ENCODE data around the gene FGD4.

FGD4 gene

GRCh38 chr12:32535288-32535999 lies 136.1 kb downstream of the FGD4 start:
- POLR2A ChIA-PET = no interaction called here
- TF ChIP-seq PKNOX1 (IDR thresholded peaks at IDR 0.05) (no peak), HDGF (IDR thresholded peaks at IDR 0.05; ENCODE audit: borderline replicate concordance) (no peak), FOXM1 (IDR thresholded peaks at IDR 0.05; ENCODE audit: borderline replicate concordance) (no peak), BHLHE40 (IDR thresholded peaks at IDR 0.05; ENCODE audit: borderline replicate concordance) (no peak), SP1 (IDR thresholded peaks at IDR 0.05) (no peak), SUZ12 (IDR thresholded peaks at IDR 0.05) (no peak)
- peak; percentile 51 for DNase-seq (ENCODE audit: extremely low spot score)
- CTCF ChIA-PET = interaction anchor here (0.7 to 0.8 kb wide), 2 partner anchors 8 to 17 kb away, joined by 3 to 4 read pairs; no protein-coding TSS in a partner anchor

GRCh38 chr12:32536000-32536345 lies 136.6 kb downstream of the FGD4 start:
- no peak for DNase-seq (ENCODE audit: extremely low spot score)
- ChIA-PET POLR2A (no interaction called here), CTCF (interaction anchor here (0.8 kb wide), 1 partner anchor 16 kb away, joined by 4 read pairs; no protein-coding TSS in a partner anchor)
- TF ChIP-seq ELF4 (IDR thresholded peaks at IDR 0.05) = no peak
- TF ChIP-seq SP1 (IDR thresholded peaks at IDR 0.05) = no peak
- TF ChIP-seq ARNT (IDR thresholded peaks at IDR 0.05) = no peak
- no peak for TF ChIP-seq NFRKB (IDR thresholded peaks at IDR 0.05)
- TF ChIP-seq SUZ12 (IDR thresholded peaks at IDR 0.05) = no peak
- no peak for TF ChIP-seq ZNF384 (IDR thresholded peaks at IDR 0.05)
- no peak for TF ChIP-seq L3MBTL2 (conservative IDR thresholded peaks at IDR 0.05)

- CTCF ChIA-PET = no interaction called here
- POLR2A ChIA-PET = no interaction called here
- TF ChIP-seq ELF4 (IDR thresholded peaks at IDR 0.05) (no peak), FOXK2 (IDR thresholded peaks at IDR 0.05) (no peak), BHLHE40 (IDR thresholded peaks at IDR 0.05; ENCODE audit: borderline replicate concordance) (no peak), HDGF (IDR thresholded peaks at IDR 0.05; ENCODE audit: borderline replicate concordance) (no peak), PKNOX1 (IDR thresholded peaks at IDR 0.05) (no peak), FOXM1 (IDR thresholded peaks at IDR 0.05; ENCODE audit: borderline replicate concordance) (no peak)
- no peak for DNase-seq (ENCODE audit: extremely low spot score)
These were observed 142.5 kb downstream of the FGD4 start for GRCh38 chr12:32541754-32542374.

- TF ChIP-seq LEF1 (IDR thresholded peaks at IDR 0.05; ENCODE audit: borderline replicate concordance) = no peak
- POLR2A ChIA-PET = no interaction called here
- CTCF ChIA-PET = no interaction called here
- no peak for DNase-seq (ENCODE audit: extremely low spot score)
These were observed 143.3 kb downstream of the FGD4 start for GRCh38 chr12:32542428-32543229.

GRCh38 chr12:32544893-32545292 lies 145.5 kb downstream of the FGD4 start:
- TF ChIP-seq FOXA1 (IDR thresholded peaks at IDR 0.05) (no peak), BHLHE40 (IDR thresholded peaks at IDR 0.05; ENCODE audit: borderline replicate concordance) (no peak), ZNF384 (IDR thresholded peaks at IDR 0.05) (no peak), ARNT (IDR thresholded peaks at IDR 0.05) (no peak), CTBP1 (IDR thresholded peaks at IDR 0.05; ENCODE audit: borderline replicate concordance) (no peak), HDGF (IDR thresholded peaks at IDR 0.05; ENCODE audit: borderline replicate concordance) (no peak), ELF4 (IDR thresholded peaks at IDR 0.05) (no peak), NFRKB (IDR thresholded peaks at IDR 0.05) (no peak), L3MBTL2 (conservative IDR thresholded peaks at IDR 0.05) (no peak), SUZ12 (IDR thresholded peaks at IDR 0.05) (no peak), SP1 (IDR thresholded peaks at IDR 0.05) (no peak), FOXK2 (IDR thresholded peaks at IDR 0.05) (no peak), TARDBP (IDR thresholded peaks at IDR 0.05) (no peak), LEF1 (IDR thresholded peaks at IDR 0.05; ENCODE audit: borderline replicate concordance) (no peak), FOXM1 (IDR thresholded peaks at IDR 0.05; ENCODE audit: borderline replicate concordance) (no peak), PKNOX1 (IDR thresholded peaks at IDR 0.05) (no peak)
- ChIA-PET CTCF (no interaction called here), POLR2A (no interaction called here)
- no peak for DNase-seq (ENCODE audit: extremely low spot score)

- ChIA-PET POLR2A (no interaction called here), CTCF (no interaction called here)
- no peak for TF ChIP-seq FOXM1 (IDR thresholded peaks at IDR 0.05; ENCODE audit: borderline replicate concordance)
- no peak for TF ChIP-seq CTBP1 (IDR thresholded peaks at IDR 0.05; ENCODE audit: borderline replicate concordance)
- no peak for TF ChIP-seq HDGF (IDR thresholded peaks at IDR 0.05; ENCODE audit: borderline replicate concordance)
- TF ChIP-seq SUZ12 (IDR thresholded peaks at IDR 0.05) = no peak
- no peak for TF ChIP-seq BHLHE40 (IDR thresholded peaks at IDR 0.05; ENCODE audit: borderline replicate concordance)
- TF ChIP-seq L3MBTL2 (conservative IDR thresholded peaks at IDR 0.05) = no peak
- no peak for TF ChIP-seq ELF4 (IDR thresholded peaks at IDR 0.05)
- no peak for TF ChIP-seq TARDBP (IDR thresholded peaks at IDR 0.05)
- TF ChIP-seq ZNF384 (IDR thresholded peaks at IDR 0.05) = no peak
- no peak for TF ChIP-seq ARNT (IDR thresholded peaks at IDR 0.05)
- no peak for TF ChIP-seq FOXA1 (IDR thresholded peaks at IDR 0.05)
- no peak for TF ChIP-seq FOXK2 (IDR thresholded peaks at IDR 0.05)
- no peak for TF ChIP-seq LEF1 (IDR thresholded peaks at IDR 0.05; ENCODE audit: borderline replicate concordance)
- no peak for TF ChIP-seq NFRKB (IDR thresholded peaks at IDR 0.05)
- no peak for TF ChIP-seq PKNOX1 (IDR thresholded peaks at IDR 0.05)
- TF ChIP-seq SP1 (IDR thresholded peaks at IDR 0.05) = no peak
- no peak for DNase-seq (ENCODE audit: extremely low spot score)
These were observed 146.1 kb downstream of the FGD4 start for GRCh38 chr12:32545413-32545980.

Data from HEK293T (cell line).